Adipocyte (in vitro differentiated cells): ENCODE measurements around the gene NDUFB8.

Source experiments
- DNase-seq: peaks from one replicate; pipeline ENCODE4 v3.0.0-alpha.2; 2015; ENCODE audit warnings: low read depth
- H3K27me3 ChIP-seq: replicated peaks from 2 replicates; pipeline ENCODE4 v1.7.0; 2013; ENCODE audit warnings: mild to moderate bottlenecking, low read length, moderate library complexity; ENCODE audit not compliant: control insufficient read depth, insufficient read depth
- H3K36me3 ChIP-seq: 2 replicates; pipeline ENCODE4 v1.7.0; 2013; ENCODE audit warnings: low read length, mild to moderate bottlenecking, moderate library complexity; ENCODE audit not compliant: control insufficient read depth, insufficient read depth, severe bottlenecking
- H3K4me1 ChIP-seq: 2 replicates; pipeline ENCODE4 v1.7.0; 2013; ENCODE audit warnings: mild to moderate bottlenecking, low read length, moderate library complexity; ENCODE audit not compliant: control insufficient read depth, insufficient read depth
- H3K4me3 ChIP-seq: 2 replicates; pipeline ENCODE4 v1.7.0; 2013; ENCODE audit warnings: mild to moderate bottlenecking, low read length, moderate library complexity
- H3K9ac ChIP-seq: 2 replicates; pipeline ENCODE4 v1.7.0; 2013; ENCODE audit warnings: mild to moderate bottlenecking, low read length, moderate library complexity
- H3K9me3 ChIP-seq: 2 replicates; pipeline ENCODE4 v1.7.0; 2013; ENCODE audit warnings: mild to moderate bottlenecking, low read length, moderate library complexity; ENCODE audit not compliant: control insufficient read depth

NDUFB8 gene

GRCh38 chr10:100483876-100484666, 45.6 kb downstream of the NDUFB8 start:
- DNase-seq: no peak
- H3K9me3 ChIP-seq: no peaks in the 10 kb centered on the region
- H3K36me3 ChIP-seq: peaks cover 11% of the 10 kb centered on the region
- H3K9ac ChIP-seq: no peak overlapping the region
- H3K27me3 ChIP-seq: peaks cover 59% of the 10 kb centered on the region
- no peak overlapping the region for H3K4me3 ChIP-seq
- peaks cover 13% of the 10 kb centered on the region for H3K4me1 ChIP-seq

- no peak for DNase-seq
- Histone ChIP-seq H3K9ac (no peak overlapping the region), H3K36me3 (peaks cover 7% of the 10 kb centered on the region), H3K4me3 (peak overlapping the region; percentile 72), H3K4me1 (peaks cover 13% of the 10 kb centered on the region), H3K27me3 (peaks cover 69% of the 10 kb centered on the region), H3K9me3 (no peaks in the 10 kb centered on the region)
Measured at GRCh38 chr10:100482834-100483185, 46.9 kb downstream of the NDUFB8 start.

GRCh38 chr10:100482181-100482833, 47.4 kb downstream of the NDUFB8 start:
- peak; percentile 86 for DNase-seq
- Histone ChIP-seq H3K9me3 (no peaks in the 10 kb centered on the region), H3K36me3 (peaks cover 2% of the 10 kb centered on the region), H3K4me3 (peak overlapping the region; percentile 72), H3K9ac (no peak overlapping the region), H3K4me1 (peaks cover 13% of the 10 kb centered on the region), H3K27me3 (peaks cover 69% of the 10 kb centered on the region)

GRCh38 chr10:100481462-100482081, 48.1 kb downstream of the NDUFB8 start:
- DNase-seq: peak; percentile 93
- H3K9ac ChIP-seq: no peak overlapping the region
- peaks cover 68% of the 10 kb centered on the region for H3K27me3 ChIP-seq
- H3K4me1 ChIP-seq: peaks cover 13% of the 10 kb centered on the region
- peak overlapping the region; percentile 72 for H3K4me3 ChIP-seq
- no peaks in the 10 kb centered on the region for H3K9me3 ChIP-seq
- no peaks in the 10 kb centered on the region for H3K36me3 ChIP-seq

- H3K9me3 ChIP-seq: no peaks in the 10 kb centered on the region
- peaks cover 54% of the 10 kb centered on the region for H3K27me3 ChIP-seq
- H3K4me1 ChIP-seq: peaks cover 13% of the 10 kb centered on the region
- H3K4me3 ChIP-seq: no peak overlapping the region
- H3K36me3 ChIP-seq: no peaks in the 10 kb centered on the region
- H3K9ac ChIP-seq: no peak overlapping the region
- no peak for DNase-seq
Measured at GRCh38 chr10:100480002-100480401, 49.7 kb downstream of the NDUFB8 start.

GRCh38 chr10:100479037-100479436, 50.6 kb downstream of the NDUFB8 start:
- no peaks in the 10 kb centered on the region for H3K9me3 ChIP-seq
- no peak overlapping the region for H3K4me3 ChIP-seq
- H3K4me1 ChIP-seq: peaks cover 13% of the 10 kb centered on the region
- H3K9ac ChIP-seq: no peak overlapping the region
- no peaks in the 10 kb centered on the region for H3K36me3 ChIP-seq
- peaks cover 45% of the 10 kb centered on the region for H3K27me3 ChIP-seq
- DNase-seq: no peak

- DNase-seq: no peak
- no peaks in the 10 kb centered on the region for H3K36me3 ChIP-seq
- H3K27me3 ChIP-seq: peaks cover 40% of the 10 kb centered on the region
Measured at GRCh38 chr10:100477970-100478369, 51.7 kb downstream of the NDUFB8 start.

More at GRCh38 chr10:100477970-100478369, 51.7 kb downstream of the NDUFB8 start:
- Histone ChIP-seq H3K4me1 (peaks cover 13% of the 10 kb centered on the region), H3K9ac (no peak overlapping the region), H3K9me3 (no peaks in the 10 kb centered on the region), H3K4me3 (no peak overlapping the region)
